Measurements from ENCODE around the gene ADGRG4.

ADGRG4 gene

DNA sequence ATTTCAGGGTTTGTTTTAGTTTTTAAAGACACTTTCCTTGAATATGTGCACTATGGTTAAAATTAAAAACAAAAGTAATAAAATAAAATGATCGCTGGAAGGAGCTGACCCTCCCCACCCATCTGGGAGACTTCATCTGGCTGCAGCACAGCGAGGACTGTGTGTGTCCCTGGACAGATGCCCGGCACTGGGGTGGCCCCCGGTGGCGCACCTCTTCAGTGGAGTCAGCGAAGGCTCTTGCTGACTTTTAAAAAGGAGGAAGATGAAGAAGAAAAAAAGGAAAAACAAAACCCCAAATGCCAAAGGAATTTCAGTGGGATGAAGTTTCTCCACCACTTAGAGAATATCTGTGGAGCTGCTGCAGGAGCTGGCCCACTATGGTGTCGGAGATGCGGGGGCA, 5.4 kb upstream of the ADGRG4 start:
- DNase-seq = no peak

DNA sequence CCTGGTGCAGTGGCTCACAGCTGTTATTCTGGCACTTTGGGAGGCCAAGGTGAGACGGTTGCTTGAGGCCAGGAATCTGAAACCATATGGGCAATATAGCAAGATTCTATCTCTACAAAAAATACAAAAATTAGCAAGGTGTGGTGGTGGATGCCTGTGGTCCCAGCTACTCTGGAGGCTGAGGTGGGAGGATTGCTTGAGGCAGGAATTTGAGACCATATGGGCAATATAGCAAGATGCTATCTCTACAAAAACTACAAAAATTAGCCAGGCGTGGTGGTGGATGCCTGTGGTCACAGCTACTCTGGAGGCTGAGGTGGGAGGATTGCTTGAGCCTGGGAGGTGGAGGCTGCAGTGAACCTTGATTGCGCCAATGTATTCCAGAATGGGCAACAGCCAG, 2.3 kb downstream of the ADGRG4 start:
- no peak for DNase-seq

DNA sequence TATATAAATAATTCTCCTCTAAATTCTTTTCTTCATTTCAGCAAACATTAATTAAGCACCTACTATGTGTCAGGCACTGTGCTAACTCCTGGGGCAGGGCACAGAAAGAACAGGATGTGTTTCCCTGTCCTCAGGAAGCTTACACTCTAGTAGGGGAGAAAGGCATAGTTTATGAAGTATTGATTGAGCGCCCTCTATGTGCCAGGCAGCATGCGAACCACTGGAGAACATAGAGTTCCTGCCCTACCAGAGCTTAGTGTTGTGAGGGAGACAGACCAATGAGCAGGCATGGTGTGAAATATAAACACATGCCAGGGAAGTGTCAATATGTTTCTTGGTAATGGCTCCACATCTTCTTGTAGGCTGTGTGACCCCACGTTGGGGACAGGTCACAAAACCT, 3.7 kb downstream of the ADGRG4 start:
- no peak for DNase-seq

DNA sequence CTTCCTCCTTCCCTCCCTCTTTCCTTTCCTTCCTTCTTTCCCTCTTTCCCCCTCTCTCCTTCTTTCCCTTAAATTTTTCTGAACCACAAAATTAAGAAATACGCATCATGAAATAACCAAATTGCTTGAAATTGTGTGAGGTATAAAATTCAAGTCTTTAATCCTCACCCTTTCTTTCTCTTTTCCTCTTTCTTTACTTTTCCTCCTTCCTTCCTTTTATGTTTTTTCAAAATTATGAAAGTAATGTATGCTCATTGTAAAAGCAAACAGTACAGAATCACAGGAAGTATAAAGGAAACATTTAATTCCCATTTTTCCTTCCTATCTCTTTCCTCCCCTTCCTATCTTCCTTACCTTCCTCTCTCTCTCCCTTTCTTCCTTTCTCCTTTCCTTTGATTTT, 5.4 kb downstream of the ADGRG4 start:
- DNase-seq = no peak

DNA sequence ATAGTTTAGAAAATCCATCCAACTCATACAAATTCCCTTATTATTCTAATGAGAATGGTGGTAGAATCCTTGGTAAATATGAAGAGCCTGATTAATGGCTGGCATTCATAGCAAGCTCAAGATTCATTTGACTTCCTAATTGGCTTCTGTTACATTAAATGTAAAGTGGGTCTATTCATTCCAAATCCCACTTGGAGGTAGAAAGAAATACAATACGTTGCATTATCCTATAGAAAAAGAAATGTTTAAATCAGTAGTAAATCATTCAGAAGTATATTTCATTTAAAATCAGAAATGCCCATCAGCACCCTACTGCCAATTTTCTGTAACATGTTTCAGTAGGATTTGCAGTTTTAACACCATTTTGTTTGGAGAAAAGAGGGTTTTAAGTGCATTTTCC, 6.7 kb downstream of the ADGRG4 start:
- no peak for DNase-seq

DNA sequence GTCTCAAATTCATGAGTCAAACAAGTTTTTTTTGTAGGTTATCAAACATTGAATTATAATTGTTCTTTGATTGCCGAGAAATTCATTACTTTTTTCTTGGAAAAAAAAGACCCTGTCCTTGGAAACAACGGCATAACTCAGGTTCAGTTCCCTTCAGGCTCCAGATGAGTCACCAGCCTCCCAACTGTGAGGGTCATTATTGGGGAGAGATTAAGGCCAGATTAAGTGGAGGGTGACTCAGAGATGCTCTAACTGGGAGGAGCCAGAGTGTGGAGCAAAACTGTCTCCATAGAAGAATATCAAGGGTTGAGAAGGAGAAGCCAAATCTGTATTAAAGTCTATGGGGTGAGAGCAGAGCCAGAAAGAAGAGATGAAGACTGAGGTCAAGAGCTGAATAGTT, 9.6 kb downstream of the ADGRG4 start:
- no peak for DNase-seq

DNA sequence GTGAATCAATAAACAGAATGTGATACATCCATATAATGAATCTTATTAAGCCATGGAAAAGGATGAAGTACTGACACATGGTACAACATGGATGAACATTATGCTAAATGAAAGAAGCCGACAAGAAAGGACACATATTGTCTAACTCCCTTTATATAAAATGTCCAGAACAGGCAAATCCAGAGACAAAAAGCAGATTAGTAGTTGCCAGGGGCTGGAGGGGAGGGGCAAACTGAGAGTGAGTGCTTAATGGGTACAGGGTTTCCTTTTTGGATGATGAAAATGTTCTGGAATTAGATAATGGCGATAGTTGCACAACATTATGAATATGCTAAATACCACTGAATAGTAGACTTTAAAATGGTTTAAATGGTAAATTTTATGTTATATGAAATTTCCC, 17.4 kb downstream of the ADGRG4 start:
- DNase-seq = no peak

DNA sequence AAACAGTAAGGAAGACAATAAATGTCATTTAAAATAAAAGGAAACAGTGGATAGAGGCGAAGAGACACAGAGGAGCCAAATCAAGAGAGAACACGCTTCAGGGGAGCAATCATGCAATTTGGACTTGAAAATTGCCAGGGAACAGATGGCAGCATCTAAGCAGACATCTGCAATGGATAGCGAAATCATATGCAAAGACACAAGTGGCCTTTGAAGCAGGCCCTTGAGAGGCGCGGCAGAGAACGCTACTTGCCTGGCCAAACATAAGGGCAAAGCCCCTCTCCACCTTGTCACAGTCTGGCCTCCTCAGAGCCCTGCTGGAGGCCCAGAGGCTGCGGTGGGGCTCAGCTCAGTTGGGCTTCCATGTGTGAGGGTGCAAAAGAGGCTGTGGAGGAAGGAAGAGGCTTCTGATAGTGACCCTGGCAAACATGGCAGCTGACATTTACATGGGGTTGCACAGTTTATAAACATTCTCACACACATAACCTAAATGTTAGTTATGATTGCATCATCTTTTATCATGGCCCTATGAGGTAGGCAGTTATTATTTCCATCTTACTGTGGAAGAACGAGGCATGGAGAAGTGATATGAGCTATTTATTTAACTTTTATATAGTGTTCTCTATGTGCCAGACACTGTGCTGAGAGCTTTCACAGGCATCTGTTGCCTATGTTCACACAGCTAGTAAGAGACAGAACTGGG, 18.3 kb downstream of the ADGRG4 start:
- no peak for DNase-seq

DNA sequence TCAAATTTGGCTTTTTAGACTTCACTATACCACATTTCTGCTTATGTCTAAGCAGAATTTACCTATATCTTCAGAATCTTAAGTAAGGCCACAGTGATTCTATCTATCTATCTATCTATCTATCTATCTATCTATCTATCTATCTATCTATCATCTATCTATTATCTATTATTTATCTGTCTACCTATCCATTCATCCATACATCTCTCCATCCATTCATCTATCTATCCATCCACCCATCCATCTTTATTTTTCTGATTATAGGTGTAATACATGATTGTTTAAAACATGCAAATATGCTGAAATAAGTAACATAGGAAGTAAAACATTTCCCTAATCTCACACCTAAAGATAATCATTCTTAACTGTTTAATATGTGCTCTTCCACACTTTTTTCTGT, 18.8 kb downstream of the ADGRG4 start:
- DNase-seq = no peak

DNA sequence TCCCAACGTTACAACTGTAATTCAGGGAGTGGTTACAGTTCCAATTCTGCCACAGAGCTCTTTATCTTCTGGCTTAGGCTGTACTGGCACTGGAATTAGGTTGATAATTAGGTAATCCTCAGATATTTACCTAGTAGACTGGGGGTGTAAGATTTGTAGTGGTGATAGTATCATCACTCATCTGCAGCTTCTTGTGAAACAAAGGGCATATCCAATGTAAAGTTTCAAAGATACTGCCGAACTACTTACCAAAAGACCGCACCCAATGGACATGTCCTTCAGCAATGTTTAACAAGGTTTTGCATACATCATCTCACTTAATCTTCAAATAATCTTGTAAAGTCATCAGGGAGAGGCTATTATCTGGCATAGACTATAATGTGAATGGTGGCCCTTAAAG, 20.8 kb downstream of the ADGRG4 start:
- DNase-seq = no peak

DNA sequence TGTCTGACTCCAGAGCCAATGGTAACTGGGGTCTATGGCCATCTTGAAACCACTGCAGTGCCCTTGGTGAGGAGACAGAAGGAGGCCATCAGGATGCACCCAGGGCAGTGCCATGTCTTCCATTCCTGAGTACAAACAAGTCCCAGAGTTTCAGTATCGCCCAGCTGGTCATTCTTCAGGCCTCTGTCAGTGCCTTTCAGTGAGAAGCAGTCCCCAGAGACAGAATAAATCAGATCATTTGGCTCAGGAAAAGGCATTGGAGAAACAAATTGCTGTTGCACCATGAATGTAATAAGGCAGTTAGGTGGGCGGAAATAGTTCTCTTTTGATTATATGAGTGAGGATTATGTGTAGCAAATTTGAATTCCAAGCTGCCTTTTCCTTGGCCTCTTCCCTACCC, 21.3 kb downstream of the ADGRG4 start:
- no peak for DNase-seq

DNA sequence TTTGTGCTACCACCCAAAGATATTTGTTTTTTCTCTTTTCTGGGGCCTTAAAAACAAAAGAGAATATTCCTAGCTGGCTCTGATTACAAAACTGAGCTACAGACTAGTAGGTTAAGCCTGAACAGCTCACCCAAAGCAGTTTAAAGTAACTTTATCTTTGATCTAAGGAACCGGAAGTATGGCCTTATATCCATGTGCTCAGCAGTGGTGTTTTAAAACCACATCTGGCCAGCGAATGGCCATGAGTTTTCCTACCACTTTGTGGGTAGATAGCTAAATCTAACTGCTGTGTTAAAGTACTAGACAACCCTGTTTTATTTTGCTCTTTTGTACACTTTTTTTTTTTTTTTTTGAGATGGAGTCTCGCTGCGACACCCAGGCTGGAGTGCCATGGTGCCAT, 24.6 kb downstream of the ADGRG4 start:
- DNase-seq = no peak

DNA sequence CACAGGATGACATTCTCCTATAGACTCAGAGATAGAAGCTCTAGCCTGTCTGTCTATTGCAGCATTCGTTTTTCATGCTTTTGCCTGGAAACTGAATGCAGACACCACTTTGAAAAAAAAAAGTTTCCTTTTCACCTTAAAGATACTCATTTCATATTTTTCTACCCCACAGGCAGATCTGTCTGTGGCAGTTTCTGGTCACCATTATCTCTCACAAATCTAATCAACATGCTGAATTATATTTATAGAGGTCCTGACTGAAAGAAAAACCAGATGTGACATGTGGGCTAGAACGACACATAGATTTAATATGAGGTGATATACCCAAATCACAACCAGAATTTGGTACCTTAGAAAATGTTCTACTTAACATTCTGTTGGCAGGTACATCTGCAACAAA, 28.2 kb downstream of the ADGRG4 start:
- DNase-seq = no peak

DNA sequence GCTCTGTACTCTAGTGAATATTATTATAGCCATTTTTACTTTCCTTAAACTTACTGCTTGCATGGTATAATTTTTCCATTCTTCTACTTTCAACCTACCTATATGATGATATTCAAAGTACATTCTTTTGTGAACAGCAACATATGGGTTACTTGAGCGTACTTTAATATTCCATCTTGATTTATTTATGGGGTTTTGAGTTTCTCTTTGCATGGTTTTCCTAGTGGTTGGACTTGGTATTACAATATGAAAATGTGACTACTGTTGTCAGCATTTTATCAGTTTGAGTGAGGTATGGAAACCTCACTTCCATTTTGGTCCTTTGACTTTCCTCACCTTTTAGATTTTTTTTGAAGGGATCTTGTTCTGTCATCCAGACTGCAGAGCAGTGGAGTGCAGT, 35.9 kb downstream of the ADGRG4 start:
- peak; percentile 3 for DNase-seq

DNA sequence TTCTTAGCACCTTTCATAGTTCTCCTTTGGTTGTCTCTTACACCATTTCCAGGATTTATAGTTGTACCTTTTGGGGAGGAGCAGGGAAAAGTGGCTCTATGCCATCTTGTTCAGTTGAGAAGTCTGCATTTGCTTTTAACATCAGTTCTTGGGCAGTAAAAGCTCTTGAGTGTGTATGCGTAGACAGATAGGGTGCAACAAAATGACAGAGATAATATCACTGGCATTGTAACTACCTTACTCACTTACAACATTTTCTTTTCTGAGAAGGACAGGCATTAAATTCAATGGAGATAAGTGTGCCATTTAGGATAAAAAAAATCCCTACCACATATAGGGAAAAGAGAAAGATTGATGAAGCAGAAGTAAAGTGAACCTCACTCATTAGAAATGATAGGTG, 38.9 kb downstream of the ADGRG4 start:
- no peak for DNase-seq

DNA sequence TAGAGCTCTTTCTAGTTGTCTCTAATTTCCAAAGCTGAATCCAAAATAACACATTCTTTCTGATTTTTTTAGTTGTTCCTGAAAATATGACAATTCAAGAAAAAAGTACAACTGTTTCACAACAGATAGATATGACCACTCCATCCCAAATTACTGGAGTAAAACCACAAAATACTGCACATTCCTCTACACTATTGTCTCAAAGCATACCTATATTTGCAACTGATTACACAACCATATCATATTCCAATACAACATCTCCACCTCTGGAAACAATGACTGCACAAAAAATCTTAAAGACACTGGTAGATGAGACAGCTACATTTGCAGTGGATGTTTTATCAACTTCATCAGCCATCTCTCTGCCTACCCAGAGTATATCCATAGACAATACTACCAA, 43.6 kb downstream of the ADGRG4 start:
- DNase-seq = no peak

DNA sequence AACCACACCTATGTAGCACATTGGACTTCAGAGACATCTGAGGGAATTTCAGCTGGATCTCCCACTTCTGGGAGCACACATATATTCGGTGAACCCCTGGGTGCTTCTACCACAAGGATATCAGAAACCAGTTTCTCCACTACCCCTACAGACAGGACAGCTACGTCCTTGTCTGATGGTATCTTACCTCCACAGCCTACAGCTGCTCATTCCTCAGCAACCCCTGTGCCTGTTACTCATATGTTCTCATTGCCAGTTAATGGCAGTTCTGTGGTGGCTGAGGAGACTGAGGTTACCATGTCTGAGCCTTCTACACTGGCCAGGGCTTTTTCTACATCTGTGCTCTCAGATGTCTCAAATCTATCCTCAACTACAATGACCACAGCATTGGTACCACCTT, 45.7 kb downstream of the ADGRG4 start:
- no peak for DNase-seq

DNA sequence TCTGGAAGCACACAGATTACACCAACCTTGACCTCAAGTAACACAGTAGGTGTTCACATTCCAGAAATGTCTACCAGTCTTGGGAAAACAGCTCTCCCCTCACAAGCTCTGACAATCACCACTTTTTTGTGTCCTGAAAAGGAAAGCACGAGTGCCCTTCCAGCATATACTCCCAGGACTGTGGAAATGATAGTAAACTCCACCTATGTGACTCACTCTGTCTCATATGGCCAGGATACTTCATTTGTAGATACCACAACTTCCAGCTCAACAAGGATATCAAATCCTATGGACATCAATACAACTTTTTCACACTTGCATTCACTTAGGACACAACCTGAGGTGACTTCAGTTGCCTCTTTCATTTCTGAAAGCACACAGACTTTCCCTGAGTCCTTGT, 46.9 kb downstream of the ADGRG4 start:
- DNase-seq = no peak

DNA sequence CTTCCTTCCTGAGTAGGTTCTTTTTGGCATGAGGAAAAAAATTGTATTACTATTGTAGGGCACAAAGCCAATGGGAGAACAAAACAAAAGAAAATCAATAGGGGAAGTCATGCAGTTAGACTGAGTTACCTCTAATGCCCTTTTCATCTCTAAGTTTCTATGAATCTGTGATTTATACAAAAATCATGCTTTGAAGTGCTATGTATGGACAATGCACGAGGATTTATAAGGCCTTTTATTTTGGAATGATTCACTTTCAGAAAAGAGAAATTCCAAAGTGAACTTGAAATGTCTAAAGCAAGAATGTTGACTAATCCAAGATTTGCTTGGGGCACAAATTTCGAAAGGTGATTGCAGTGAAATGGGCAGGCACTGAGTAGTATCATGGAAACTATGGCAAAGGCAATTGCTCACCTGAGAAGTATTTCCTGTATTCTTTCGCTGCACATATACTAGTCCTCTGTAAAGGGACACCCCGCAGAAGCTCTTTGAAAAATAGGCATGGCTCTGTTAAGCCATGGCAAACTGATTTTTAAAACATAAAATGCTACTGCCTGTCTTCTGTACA, 52.8 kb downstream of the ADGRG4 start:
- no peak for DNase-seq

DNA sequence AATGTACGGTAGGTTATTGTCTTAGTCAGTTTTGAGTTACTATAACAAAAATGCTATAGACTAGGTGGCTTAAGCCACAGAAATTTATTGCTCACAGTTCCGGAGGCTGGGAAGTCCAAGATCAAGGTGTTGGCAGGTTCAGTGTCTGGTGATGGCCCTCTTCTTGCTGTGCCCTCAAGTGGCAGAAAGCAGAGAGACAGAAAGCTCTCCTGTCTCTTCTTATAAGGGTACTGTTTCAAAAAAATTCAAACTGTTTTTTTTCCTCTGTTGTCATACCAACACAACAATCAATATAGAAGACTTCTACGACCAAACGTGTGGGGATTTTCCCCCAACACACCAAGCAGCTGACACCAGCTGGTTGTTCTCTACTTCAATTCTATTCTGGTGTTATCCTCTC, 53.4 kb downstream of the ADGRG4 start:
- DNase-seq = no peak

DNA sequence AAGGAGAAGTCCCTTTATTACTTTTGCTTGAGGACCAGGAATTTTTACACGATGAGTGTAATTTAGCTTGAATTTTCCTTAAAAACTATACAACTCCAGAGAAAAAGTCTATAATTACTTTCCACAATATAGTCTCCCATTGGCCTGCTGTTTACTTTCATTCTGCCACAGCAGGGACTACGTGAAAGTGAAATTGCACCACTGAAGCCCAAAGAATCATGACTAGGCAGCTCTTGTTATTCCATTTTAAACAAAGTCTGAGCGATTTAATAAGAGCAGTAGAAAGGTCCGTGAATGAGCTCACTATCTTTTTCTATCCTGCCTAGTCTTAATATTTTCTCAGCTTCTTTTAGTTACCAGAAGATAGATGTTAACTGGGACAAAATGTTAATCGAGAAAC, 68.6 kb downstream of the ADGRG4 start:
- DNase-seq = no peak

DNA sequence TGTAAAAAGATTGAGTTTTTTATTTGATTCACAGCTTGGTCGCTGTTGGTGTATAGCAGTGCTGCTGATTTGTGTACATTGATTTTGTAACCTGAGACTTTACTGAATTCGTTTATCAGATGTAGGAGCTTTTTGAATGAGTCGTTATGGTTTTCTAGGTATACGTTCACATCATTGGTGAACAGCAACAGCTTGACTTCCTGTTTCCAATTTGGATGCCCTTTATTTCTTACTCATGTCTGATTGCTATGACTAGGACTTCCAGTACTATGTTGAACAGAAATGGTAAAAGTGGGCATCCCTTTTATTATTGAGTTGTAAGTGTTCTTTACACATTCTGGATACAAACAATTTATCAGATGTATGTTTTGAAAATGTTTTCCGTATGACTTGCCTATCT, 76.0 kb downstream of the ADGRG4 start:
- peak; percentile 62 for DNase-seq

DNA sequence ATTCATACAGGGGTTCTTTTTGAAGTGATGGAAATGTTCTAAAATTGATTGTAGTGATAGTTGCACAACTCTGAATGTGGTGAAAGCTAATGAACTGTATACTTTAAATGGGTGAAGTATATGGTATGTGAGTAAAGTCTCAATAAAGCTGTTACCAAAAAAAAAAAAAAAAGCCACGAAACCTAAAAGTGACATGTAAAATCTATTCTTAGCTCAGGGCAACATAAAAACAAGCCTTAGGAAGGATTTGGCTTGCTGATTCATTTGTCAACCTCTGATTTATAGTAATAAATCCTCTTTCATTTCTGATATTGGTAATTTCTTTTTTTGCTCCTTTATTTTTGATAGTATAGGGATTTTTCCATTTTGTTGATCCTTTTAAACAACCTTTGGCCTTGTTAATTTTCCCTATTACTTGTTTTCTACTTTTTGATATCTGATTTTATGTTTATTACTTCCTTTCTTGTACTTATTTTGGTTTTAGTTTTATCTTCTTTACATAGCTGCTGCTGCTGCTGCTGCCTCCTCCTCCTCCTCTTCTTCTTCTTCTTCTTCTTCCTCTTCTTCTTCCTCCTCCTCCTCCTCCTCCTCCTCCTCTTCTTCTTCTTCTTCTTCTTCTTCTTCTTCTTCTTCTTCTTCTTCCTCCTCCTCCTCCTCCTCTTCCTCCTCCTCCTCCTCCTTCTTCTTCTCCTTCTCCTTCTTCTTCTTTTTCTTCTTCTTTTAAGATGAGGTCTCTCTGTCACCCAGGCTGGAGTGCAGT, 79.4 kb downstream of the ADGRG4 start:
- peak; percentile 19 for DNase-seq

DNA sequence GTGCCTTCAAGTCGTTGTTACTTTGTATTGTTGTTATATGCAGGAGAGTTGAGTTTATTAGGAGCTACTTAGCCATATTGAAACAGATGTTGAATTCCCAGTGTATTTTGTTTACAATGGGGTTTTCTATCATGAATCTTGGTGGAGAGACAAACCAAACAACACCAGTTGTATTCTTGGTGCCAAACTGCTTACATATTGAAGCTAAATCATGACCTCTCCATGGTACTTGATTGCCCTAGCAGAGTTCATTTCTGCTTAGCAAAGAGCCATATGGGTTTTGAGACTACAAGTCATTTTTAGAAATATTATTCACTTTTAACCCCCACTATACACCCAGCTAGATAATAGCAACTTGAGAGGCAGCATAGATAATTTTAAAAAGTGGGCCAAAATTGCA, 85.4 kb downstream of the ADGRG4 start:
- no peak for DNase-seq

DNA sequence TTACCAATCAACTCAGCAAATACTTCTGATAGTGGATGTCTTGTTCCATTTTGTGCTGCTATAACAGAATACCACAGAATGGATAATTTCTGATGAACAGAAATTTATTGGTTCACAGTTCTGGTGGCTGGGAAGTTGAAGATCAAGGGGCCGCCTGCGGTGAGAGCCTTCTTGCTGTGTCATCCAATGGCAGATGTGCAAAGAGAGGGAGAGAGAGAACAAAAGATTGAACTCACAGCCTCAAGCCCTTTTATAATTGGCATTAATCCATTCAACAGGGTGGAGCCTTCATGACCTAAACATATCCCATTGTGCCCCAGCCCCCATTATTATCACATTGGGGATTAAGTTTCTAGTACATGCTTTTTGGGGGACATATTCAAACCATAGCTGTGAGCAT, 86.1 kb downstream of the ADGRG4 start:
- DNase-seq = no peak
